CMK (cell line): ENCODE data around the gene NTMT1.
A peak's percentile ranks its signal among the peaks of the same experiment; 100 is the strongest.
"Not testable (repeated sequence)": the region's sequence is repeated elsewhere in the genome, so short reads cannot be mapped to it uniquely, and the experiment has no call there.

Source experiments
- DNase-seq: peaks from one replicate; pipeline ENCODE4 v3.0.0-alpha.2; 2010; ENCODE audit warnings: low read depth

Gene NTMT1, protein sequence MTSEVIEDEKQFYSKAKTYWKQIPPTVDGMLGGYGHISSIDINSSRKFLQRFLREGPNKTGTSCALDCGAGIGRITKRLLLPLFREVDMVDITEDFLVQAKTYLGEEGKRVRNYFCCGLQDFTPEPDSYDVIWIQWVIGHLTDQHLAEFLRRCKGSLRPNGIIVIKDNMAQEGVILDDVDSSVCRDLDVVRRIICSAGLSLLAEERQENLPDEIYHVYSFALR

DNA sequence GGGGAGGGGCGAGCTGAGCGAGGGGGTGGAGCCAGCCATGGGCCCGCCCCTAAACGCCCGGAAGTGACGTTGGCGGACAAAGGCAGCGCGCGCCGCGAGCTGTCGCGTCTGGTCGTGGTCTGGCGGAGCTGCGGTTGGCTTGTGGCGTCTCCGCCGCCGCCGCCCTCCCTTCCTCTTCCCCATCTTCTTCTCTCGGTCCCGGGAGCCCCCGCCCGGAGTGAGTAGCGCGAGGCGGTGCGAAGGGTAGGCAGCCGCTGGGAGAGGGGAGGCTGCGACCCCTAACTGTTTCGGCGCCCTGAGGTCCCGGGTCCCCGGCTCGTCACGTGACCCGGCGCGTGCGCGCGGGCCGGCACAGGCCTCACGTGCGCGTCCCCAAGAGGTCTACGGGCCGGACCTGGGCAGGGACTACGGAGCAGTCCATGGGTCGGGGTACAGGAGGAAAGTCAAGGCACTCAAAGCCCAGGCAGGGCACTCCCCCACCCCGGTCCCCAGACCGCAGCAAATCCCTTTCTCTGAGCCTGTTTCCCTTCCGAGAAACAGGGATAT, at the start of gene NTMT1:
NTMT1 (plus strand) TSS at position 85 of the 546 bp plus-strand sequence. CDS start 6,541 bp downstream, outside the sequence.
- no peak for DNase-seq

GRCh38 chr9:129576546-129577543, 49.1 kb upstream of the NTMT1 start:
- DNase-seq = no peak

DNA sequence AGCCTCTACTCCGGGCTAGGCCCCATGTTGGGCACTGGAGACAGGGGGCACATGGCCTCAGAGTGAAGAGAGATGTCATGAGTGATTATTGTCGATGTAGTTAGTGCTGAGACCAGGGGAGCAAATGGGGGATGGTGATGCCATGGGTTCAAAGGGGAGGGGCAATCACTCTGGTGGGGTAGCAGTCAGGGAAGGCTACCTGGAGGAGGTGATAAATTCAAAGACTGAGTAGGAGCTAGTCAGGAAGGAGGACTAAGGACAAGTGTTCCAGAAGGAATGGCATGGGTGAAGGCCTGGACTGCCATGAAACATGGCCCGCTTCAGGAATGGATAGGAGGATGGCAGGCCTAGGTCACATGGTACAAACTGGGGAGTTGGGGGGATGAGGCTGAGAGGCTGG, 46.7 kb upstream of the NTMT1 start:
- no peak for DNase-seq

DNA sequence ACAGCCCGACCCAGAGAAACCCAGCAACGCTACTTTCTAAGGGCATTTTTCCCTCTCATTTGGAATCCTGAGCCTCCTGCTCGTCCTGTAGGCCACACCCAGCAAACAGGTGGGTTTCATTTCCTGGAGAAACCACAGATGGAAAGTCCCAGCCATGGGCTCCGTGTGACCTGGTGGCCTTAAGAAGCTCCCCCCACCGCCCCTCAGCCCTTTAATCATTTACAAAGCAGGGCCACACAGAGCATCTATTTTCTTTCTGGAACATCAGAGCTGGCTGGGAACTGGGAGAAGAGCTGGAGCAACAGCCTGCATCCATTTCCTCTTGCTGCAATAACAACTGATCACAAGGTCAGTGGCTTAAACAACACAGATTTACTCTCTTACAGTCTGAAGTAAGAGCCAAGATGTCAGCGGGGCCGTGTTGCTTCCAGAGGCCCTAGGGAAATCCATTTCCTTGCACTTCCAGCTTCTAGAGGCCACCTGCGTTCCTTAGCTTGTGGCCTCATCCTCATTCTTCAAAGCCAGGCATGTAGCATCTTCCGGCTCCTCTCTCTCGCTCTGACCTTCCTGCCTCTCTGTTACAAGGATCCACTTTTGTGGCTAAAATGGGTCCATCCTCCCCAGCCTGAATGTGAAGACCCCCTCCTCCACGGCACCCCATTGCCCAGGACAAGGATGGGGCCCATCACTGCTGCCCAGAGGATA, 45.6 kb upstream of the NTMT1 start:
- DNase-seq = no peak

DNA sequence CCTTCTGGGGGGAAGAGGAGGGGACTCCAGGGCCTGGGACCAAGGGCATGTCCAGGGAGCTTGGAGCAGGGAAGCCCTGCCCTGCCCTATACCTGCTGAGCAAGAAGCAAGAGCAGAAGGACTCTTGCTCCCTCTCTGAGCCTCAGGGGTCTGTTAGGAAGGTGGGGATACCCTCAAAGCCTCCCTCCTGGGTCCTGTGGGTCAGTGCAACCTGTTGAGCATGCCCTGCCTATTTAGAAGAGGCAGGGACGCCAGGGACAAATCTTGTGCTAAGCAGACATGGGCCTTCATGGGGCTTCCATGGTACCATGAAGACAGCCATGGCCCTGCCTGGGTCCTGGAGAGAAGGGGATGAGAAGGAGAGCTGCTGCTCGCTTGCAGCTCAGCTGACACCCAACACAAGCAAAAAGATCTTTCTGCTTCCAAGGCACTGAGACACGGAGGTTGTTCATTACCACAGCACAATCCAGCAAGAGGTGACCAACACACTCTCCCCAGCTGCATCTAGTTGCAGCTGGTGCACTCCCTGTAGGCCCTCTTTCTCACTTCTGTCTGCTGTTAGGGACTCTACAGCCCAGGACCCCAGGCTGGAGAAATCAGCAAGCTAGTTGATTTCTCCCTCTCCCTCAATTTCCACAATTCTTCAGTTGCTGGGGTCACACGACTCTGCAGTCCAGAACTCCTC, 44.3 kb upstream of the NTMT1 start:
- DNase-seq = no peak

GRCh38 chr9:129582855-129583254, 43.1 kb upstream of the NTMT1 start:
- DNase-seq = no peak

DNA sequence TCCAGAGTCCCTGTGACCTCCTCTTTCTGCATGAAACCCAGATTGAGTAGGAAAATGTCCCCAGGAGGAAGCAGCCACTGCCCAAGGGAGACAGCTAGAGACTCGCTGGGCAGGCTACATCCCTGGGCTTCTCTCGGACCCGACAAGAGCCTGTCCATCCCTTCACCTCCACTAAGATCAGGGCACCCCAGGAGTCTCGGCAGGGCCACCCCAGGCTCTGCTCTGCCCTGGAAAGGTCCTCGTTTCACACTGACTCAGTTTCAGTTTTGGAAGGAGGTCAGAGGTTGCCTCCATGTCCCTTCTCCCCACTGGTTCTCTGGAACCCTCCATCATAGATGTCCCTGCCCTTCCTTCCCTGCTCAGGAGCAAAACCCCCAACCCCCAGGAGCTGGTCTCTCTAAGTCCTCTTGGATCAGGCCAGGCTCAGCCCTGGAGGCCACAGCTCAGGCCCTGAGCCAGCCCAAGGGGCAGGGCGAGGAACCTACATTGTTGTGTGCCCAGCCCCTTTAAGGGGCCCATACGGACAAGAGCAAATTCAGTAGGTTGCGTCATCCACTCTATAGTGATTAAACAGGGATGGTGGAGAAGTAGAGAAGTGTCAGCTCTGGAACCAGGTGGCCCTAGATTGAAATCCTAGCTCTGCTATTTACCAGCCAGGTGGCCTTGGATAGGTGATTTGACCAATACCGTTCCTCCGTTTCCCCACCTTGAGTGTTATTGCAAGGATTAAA, 42.5 kb upstream of the NTMT1 start:
- no peak for DNase-seq

- peak; percentile 60 for DNase-seq
Measured at GRCh38 chr9:129584136-129584535, 41.8 kb upstream of the NTMT1 start.

DNA sequence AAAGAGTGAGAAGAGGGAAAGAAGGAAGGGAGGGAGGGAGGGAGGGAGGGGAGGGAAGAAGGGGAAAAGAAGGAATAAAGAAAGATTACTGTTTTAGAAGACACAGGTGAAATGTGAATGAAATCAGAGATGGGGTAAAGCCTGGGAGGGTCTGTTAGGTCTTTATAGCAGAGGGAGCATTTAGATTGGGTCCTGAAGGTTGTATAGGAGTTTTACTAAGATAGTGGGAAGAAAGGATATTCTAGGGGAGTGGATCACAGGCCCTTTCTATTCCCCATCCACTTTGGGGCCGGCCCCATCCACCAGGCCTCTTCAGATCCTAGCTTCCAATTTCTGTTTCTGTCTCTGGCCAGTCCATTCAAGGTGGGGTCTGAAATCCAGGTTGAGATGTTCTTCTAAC, 40.6 kb upstream of the NTMT1 start:
- DNase-seq = no peak

DNA sequence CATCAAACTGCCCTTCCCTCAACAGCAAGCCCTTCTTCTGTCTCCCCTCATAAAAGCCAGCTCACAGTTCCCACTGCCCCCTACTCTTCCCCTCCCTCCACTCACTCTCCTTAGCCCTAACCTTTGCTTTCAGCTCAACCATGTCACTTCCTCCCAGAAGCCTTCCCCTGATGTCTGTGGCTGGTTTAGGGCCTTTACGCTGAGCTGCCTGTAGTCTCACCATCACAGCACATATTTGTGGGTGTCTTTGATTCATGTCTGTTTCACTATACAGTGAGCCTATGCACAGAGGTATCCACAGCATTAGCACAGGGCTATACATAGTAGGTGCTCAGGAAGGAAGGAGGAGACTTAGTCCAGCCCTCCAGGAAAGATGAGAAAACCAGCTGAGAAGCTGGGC, 39.7 kb upstream of the NTMT1 start:
- DNase-seq = no peak

GRCh38 chr9:129586685-129587084, 39.3 kb upstream of the NTMT1 start:
- no peak for DNase-seq

DNA sequence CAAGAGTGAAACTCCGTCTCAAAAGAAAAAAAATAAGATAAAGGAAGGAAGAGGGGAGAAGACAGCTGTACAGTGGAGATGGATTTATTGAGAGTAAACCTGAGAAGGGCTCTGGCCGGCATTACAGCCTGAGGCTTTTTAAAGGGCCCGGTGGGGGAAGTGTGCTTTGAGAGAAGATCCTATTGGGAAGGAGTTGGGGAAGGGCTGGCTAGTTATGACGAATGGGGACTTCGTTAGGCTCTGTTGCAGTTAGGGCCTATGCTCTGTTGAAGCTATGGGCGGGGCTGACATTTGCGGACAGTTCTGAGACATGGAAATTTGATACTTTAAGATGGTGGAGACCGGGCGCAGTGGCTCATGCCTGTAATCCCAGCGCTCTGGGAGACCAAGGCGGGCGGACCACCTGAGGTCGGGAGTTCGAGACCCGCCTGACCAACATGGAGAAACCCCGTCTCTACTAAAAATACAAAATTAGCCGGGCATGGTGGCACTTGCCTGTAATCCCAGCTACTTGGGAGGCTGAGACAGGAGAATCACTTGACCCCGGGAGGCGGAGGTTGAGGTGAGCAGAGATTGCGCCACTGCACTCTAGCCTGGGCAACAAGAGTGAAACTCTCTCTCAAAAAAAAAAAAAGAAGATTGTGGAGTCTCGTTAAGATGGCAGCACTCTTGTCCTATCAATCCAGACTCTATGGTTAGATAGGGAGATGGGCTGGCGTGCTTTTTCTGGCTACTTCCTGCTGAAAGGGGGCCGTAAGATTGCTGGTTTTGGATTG, 38.3 kb upstream of the NTMT1 start:
- no peak for DNase-seq

DNA sequence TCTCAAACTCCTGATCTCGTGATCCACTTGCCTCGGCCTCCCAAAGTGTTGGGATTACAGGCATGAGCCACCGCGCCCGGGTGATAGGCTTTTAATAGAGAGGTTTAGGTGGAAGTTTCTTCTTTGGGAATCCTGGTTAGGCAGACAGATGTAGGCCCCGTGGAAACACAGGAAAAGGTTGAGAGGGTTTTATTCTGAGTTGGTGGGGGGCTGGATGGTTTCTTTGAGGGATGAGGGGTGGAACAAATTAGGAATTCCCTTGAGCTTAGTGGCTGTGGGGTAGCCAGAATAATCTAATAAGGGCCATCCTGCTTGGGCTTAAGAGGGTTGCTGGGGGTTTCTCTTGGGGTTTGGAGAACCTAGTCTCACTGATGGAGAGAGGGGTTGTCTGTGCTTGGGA, 35.5 kb upstream of the NTMT1 start:
- DNase-seq = no peak

GRCh38 chr9:129591916-129592315, 34.0 kb upstream of the NTMT1 start:
- DNase-seq = no peak

GRCh38 chr9:129592790-129593189, 33.2 kb upstream of the NTMT1 start:
- not testable (repeated sequence) for DNase-seq

DNA sequence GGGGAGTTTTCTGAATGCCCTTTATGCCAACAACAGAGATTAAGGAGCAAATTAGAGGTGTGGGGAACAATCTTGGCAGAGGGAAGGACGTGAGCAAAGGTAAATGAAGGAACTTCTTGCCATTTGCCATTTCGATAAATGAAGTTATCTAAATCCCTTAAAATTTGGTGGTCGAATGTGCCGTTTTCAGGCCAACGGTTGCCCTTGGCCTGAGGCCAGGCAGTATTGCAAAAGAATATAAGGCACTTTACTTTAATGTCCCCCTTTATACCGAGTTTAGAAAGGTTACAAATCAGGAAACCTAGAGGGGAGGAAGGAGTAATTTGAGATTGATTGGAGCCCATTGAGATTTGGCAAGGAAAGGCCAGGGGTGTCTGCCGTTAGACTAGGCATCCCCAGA, 31.3 kb upstream of the NTMT1 start:
- DNase-seq = no peak

DNA sequence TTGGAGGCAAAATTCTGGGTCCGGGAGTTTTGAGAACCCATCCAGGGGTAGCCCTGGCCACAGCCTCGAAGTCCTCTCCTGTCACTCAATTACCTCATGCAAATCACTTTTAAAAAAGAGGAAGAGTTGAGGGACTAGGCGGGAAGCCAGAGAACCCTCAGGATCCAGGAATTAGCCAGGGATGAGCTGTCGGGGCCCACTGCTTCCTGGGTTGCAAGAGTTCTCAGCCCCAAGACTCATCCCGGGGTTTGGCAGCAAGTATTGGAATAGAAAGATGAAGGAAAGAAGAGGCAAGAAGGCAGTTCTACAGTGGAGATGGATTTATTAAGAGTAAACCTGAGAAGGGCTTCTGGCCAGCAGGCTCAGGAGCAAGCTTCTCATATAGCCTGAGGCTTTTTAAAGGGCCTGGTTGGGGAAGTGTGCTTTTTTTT, 30.6 kb upstream of the NTMT1 start:
- DNase-seq = no peak

DNA sequence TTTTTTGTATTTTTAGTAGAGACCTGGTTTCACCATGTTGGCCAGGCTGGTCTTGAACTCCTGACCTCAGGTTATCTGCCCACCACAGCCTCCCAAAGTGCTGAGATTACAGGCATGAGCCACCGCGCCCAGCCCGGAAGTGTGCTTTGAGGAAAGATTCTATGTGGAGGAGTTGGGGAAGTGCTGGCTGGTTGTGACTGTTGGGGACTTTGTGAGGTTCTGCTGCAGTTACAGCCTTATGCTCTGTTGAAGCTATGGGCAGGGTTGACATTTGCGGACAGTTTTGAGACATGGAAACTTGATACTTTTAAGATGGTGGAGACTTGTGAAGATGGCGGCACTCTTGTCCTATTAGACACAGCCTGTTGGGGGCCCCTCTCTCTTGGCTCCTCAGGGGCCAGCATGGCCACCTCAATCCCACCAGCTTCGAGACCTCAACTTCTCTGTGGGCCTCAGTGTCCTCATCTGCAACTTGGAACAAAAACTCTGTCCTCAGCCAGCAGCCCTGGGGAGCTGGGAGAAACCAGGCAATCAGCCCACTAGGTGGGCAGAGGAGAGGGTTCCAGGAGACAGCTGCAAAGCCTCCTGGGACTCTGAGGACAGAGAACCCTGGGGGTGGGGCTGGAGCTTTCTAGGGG, 29.9 kb upstream of the NTMT1 start:
- peak; percentile 61 for DNase-seq

DNA sequence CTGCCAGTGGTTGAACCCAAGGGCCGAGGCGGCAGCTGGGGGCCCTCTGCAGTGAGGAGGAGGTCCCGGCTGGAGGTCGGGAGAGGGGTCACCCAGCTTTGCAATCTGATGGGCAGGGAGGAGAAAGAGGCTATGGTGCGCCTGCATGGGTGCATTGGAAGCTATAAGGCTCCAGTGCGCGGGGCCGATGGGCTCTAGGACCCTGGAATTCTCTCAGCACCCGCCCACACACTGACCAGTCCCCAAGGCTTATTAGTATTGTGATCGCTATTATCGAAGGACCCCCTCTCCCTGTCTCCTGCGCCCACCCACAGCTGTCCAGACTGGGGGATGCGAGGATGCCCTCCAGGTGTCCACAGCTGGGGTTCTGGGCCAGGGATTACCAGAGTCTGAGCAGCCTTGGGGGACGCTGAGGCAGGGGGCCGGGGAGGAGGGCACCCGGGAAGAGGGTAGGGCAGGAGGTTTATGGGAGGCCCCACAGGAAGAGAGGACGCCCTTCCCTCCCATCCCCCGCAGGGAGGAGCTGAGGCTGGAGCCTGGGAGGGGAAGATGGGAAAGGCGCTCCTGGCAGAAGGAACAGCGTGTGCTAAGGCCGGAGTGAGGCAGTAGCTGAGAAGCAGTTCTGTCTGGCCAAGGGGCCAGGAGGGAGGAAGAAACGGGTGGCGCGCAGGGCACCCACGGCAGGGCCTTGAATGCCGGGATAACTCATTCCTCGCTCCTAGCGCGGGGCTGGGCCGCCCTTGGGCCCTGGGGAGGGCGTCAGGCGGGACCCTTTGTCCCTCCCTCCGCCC, 29.2 kb upstream of the NTMT1 start:
- peak; percentile 52 for DNase-seq
